A673 (cell line): ENCODE measurements around the gene ACTN4.

Experiments
- CTCF ChIP-seq: fragments of 300-800, 200-600 bp; sonication (generic); conservative IDR thresholded peaks from 2 replicates; pipeline ENCODE4 v1.5.1; 2017; ENCODE audit warnings: low read depth, mild to moderate bottlenecking, antibody characterized with exemption, low read length, moderate library complexity, mixed read lengths
- EZH2 ChIP-seq: fragments of 200-600 bp; sonication (generic); IDR thresholded peaks from 2 replicates; pipeline ENCODE4 v1.6.1; 2017; ENCODE audit warnings: borderline replicate concordance, low read depth, mild to moderate bottlenecking, mixed read lengths, antibody characterized with exemption, low read length; ENCODE audit not compliant: poor library complexity, severe bottlenecking

GRCh38 chr19:38614289-38614688 is 33.2 kb upstream of the ACTN4 start:
- no peak for TF ChIP-seq CTCF
- no peak for TF ChIP-seq EZH2
